Heart right ventricle (tissue), 16 donors: ENCODE measurements around the gene PPM1B. TPM values are rescaled to one million over a fixed set of nuclear protein-coding genes. Genes with fewer than 3 reads are reported as not detected.

Experiments
- ATAC-seq, 8 donors: fragments of 200-7000 bp; cut with Tn5 transposase; one replicate each; pipeline ENCODE4 v1.9.1; 2020; ENCODE audit warnings: mild to moderate bottlenecking in 8 of 8, moderate library complexity in 8 of 8, moderate number of reproducible peaks in 1 of 8
- DNase-seq, 2 donors: peaks; one replicate each; pipeline ENCODE4 v3.0.0-alpha.2; 2020
- H3K27ac ChIP-seq, 10 donors: fragments of 200-600 bp; sonication (generic) in 2 of 10; one replicate each; pipeline versions ENCODE4 v1.5.0 to v1.8.0; 2020 to 2022; ENCODE audit warnings: mild to moderate bottlenecking in 3 of 10
- H3K27me3 ChIP-seq, 7 donors: fragments of 200-600 bp; one replicate each; pipeline ENCODE4 v1.8.0; 2021 to 2022; ENCODE audit warnings: mild to moderate bottlenecking in 2 of 7
- H3K36me3 ChIP-seq, 9 donors: fragments of 200-600 bp; sonication (generic) in 1 of 9; one replicate each; pipeline versions ENCODE4 v1.5.0 to v1.8.0; 2020 to 2022; ENCODE audit warnings: mild to moderate bottlenecking in 2 of 9
- H3K4me1 ChIP-seq, 9 donors: fragments of 200-600 bp; sonication (generic) in 1 of 9; one replicate each; pipeline versions ENCODE4 v1.5.0 to v1.8.0; 2020 to 2022; ENCODE audit warnings: mild to moderate bottlenecking in 4 of 9
- H3K4me3 ChIP-seq, 10 donors: fragments of 200-600 bp; sonication (generic) in 2 of 10; one replicate each; pipeline versions ENCODE4 v1.5.0 to v1.8.0; 2020 to 2022; ENCODE audit warnings: mild to moderate bottlenecking in 7 of 10, moderate library complexity in 2 of 10
- H3K9me3 ChIP-seq, 11 donors: fragments of 200-600 bp in 10 of 11; sonication (generic) in 2 of 11; one replicate each; pipeline versions ENCODE4 v1.5.0 to v1.8.0; 2013 to 2022; ENCODE audit warnings: mild to moderate bottlenecking in 2 of 11, control low read depth in 1 of 11, moderate library complexity in 1 of 11
- WGBS, 2 donors: extraction: QIAGEN DNeasy Blood & Tissue Kit; methylation state at CpG; one replicate each; pipeline ENCODE4 v1.1.7; 2013; ENCODE audit warnings: inconsistent platforms in 1 of 2; 5-methylcytosine and 5-hydroxymethylcytosine counted together
- intact Hi-C, 10 donors: fragments of 100-400 bp; cut with DNase I; formaldehyde crosslinking; loops; one replicate each; pipeline versions ENCODE4 v1.11.1 to v1.14.2; 2022
- polyA plus RNA-seq, 2 donors: library from polyadenylated mRNA; stranded (reverse); fragments of 200-250 nt; gene quantifications; one replicate each; pipeline ENCODE4 v1.2.3, GENCODE V29; 2013
- total RNA-seq, 10 donors: library from RNA; stranded (reverse); fragmentation: NEBNext Ultra II Directional in 3 of 10; extraction: Animal tissue kit (Norgen Biotek cat#: 25700) in 3 of 10; gene quantifications; one replicate each; pipeline versions ENCODE4 v1.2.1 to v1.2.4, GENCODE V29; 2021 to 2023
- TF ChIP-seq, protein P1 (sequence below), 9 donors: fragments of 200-600 bp; sonication (generic) in 2 of 9; IDR thresholded peaks; one replicate each; pipeline versions ENCODE4 v1.5.0 to v1.8.0; 2021 to 2022; ENCODE audit warnings: antibody characterized with exemption in 9 of 9, mild to moderate bottlenecking in 5 of 9, moderate library complexity in 1 of 9
- donor health status: Arrhythmogenic right ventricular cardiomyopathy.
- donor health status: ischemic (EF 13 %, LVEDD 7.1; RV severe dilation, severe dysfunction).
- donor health status: healthy with polysubstance abuse.
- donor health status: DM: no; HTN: yes; CAD: no.
- donor health status: DM: no; HTN: no; CAD: no.
- donor health status: ischemic (EF 25% LVEDD 6.9; RV normal size, moderate dysfunction).
- donor health status: ischemic (EF 25% LVEDD 5.7; RV mildly dilated, moderate dysfunction).
- donor health status: healthy.
- donor health status: DM: yes; HTN: yes; CAD: no.
- donor health status: Ischemic cardiomyopathy.
- donor health status: ischemic (EF 35%, LVEDD 5.7; RV mildly dilated, moderate dysfunction).
- donor health status: nonischemic (EF 11% LVEDD 7.7; RV severe dilation, severe dysfunction).
- donor health status: DM: yes; HTN: yes; CAD: no.
- donor health status: PGD.
- donor health status: ischemic (EF 29% LVEDD 5.4; RV normal size, mild dysfunction).
- donor health status: nonischemic (EF 23%, LVEDD 6.1; RV moderate dilation, normal function).

Gene PPM1B
- total and polyA plus RNA-seq, 12 donors, result 20.7 to 69.5 (median 55.2) TPM

DNA sequence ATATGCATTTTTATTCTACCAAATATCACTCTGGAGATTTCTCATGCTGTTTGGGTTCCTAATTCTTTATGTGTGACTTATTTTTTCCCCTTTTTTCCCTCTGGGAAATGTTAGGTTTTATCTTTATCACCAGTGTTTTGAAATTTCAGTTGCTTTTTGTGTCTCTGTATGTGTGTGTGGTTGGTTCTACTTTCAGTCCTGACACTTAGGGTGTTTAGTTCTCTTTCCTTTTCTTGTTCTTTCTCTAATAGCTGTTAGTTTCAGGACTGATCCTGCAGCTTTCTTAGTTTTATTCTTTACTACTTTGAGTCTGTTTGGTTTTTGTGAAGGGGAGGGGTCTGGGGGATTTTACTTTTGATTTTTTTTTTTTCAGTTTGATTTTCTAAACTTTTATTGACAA, 23.1 kb downstream of the PPM1B start:
- intact Hi-C loops, result no loop called here
- no peak overlapping the region for H3K27ac ChIP-seq
- H3K4me3 ChIP-seq, result no peak overlapping the region
- no peaks in the 10 kb centered on the region for H3K36me3 ChIP-seq
- H3K4me1 ChIP-seq, result peaks cover 0 to 54% (median 7%) of the 10 kb centered on the region in 9 donors
- TF ChIP-seq, protein P1, sequence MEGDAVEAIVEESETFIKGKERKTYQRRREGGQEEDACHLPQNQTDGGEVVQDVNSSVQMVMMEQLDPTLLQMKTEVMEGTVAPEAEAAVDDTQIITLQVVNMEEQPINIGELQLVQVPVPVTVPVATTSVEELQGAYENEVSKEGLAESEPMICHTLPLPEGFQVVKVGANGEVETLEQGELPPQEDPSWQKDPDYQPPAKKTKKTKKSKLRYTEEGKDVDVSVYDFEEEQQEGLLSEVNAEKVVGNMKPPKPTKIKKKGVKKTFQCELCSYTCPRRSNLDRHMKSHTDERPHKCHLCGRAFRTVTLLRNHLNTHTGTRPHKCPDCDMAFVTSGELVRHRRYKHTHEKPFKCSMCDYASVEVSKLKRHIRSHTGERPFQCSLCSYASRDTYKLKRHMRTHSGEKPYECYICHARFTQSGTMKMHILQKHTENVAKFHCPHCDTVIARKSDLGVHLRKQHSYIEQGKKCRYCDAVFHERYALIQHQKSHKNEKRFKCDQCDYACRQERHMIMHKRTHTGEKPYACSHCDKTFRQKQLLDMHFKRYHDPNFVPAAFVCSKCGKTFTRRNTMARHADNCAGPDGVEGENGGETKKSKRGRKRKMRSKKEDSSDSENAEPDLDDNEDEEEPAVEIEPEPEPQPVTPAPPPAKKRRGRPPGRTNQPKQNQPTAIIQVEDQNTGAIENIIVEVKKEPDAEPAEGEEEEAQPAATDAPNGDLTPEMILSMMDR (IDR thresholded peaks at IDR 0.05), result no peak
- no peak for ATAC-seq
- H3K27me3 ChIP-seq, result no peaks in the 10 kb centered on the region
- no peaks in the 10 kb centered on the region for H3K9me3 ChIP-seq
- DNase-seq, result no peak

DNA sequence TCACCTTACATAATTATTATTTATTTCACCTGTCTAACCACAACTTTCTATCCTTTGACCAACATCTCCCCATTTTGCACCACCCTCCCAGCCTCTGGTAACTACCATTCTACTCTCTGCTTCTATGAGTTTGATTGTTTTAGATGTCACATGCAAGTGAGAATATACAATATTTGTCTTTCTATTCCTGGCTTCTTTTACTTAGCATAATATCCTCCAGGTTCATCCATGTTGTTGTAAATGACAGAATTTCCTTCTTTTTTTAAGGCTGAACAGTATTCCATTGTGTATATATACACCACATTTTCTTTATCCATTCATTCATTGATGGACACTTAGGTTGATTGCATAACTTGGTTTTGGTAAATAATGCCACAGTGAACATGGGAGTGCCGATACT, 24.0 kb downstream of the PPM1B start:
- Histone ChIP-seq H3K4me3 (no peak overlapping the region), H3K27ac (no peak overlapping the region), H3K27me3 (no peaks in the 10 kb centered on the region), H3K36me3 (no peaks in the 10 kb centered on the region), H3K9me3 (no peaks in the 10 kb centered on the region), H3K4me1 (peaks cover 0 to 45% (median 3%) of the 10 kb centered on the region in 9 donors)
- ATAC-seq (no peak), DNase-seq (no peak)
- 86 to 94% methylated on average over 1 of the region's 1 CpG for WGBS, 2 donors
- TF ChIP-seq, protein P1 (IDR thresholded peaks at IDR 0.05), result no peak
- intact Hi-C loops, result no loop called here

DNA sequence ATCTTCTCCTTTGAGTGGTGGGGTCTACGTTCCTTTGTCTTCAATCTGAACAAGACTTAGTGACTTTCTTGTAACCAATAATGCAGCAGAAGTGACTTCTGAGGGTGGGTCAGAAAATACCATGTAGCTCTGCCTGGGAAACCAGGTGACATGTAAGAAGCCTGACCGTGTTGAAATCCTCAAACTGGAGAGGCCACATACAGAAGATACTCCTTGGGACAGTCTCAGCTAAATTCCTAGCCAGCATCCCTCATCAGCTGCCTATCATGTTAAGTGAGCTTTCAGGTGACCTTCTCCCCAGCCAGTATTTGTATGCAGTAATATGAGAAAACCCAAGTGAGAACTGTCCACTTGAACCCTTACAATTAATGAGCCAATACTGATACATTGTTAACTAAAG, 27.0 kb downstream of the PPM1B start:
- peaks cover 0 to 23% (median 3%) of the 10 kb centered on the region in 9 donors for H3K4me1 ChIP-seq

DNA sequence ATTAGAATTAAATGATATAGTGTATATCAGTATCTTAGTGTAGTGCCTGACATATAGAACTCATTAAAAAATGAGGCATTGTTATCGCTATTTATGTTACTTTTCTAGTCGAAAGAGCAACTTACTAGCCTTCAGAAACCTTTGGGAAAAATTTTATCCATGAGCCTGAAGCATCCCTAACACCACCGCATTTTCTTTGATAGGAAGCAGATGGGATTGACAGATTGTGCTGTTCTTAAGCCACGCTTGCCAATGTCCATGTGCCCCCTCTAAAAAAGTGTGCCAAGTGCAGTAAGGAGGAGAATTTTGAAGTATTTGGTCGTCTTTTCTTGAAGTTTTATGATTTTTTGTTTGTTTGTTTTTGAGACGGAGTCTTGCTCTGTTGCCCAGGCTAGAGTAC, 29.1 kb downstream of the PPM1B start:
- TF ChIP-seq, protein P1 (IDR thresholded peaks at IDR 0.05), result no peak
- WGBS, 2 donors, result 97 to 98% methylated on average over 6 of the region's 6 CpGs
- peaks cover 0 to 13% (median 7%) of the 10 kb centered on the region in 9 donors for H3K4me1 ChIP-seq
- no peaks in the 10 kb centered on the region for H3K27me3 ChIP-seq
- intact Hi-C loops, result no loop called here
- peaks cover 0 to 12% (median 3%) of the 10 kb centered on the region in 9 donors for H3K36me3 ChIP-seq
- H3K27ac ChIP-seq, result no peak overlapping the region
- DNase-seq, result no peak
- H3K4me3 ChIP-seq, result no peak overlapping the region
- no peaks in the 10 kb centered on the region for H3K9me3 ChIP-seq
- ATAC-seq, result no peak

More for the DNA sequence above, 27.0 kb downstream of the PPM1B start:
- TF ChIP-seq, protein P1 (IDR thresholded peaks at IDR 0.05), result no peak
- WGBS, 2 donors, result 91 to 98% methylated on average over 2 of the region's 2 CpGs
- no peaks in the 10 kb centered on the region for H3K9me3 ChIP-seq
- no peak overlapping the region for H3K4me3 ChIP-seq
- no peaks in the 10 kb centered on the region for H3K27me3 ChIP-seq
- H3K27ac ChIP-seq, result no peak overlapping the region
- ATAC-seq (no peak), DNase-seq (no peak)
- no peaks in the 10 kb centered on the region for H3K36me3 ChIP-seq
- intact Hi-C loops, result no loop called here
